HCT116 (cell line): ENCODE results near the gene TOLLIP. TPM values are rescaled to one million over a fixed set of nuclear protein-coding genes. Genes with fewer than 3 reads are reported as not detected.

Experiments used
- ATAC-seq: fragments of 200-7000 bp; cut with Tn5 transposase; 2 replicates; pipeline ENCODE4 v1.9.1; 2020; ENCODE audit warnings: mild to moderate bottlenecking, moderate library complexity
- BruUV-seq: library from RNA; stranded (reverse); fragments of 400-500 nt; replicated peaks from 2 replicates; lab custom pipeline; 2021; lab: Mats Ljungman, UMichigan
- CTCF ChIA-PET: fragments of 300-600 bp; sonication (Branson Sonifier 250); formaldehyde crosslinking; loops from one replicate; lab custom pipeline; 2021; ENCODE audit warnings: antibody characterized with exemption; lab: Charles Lee
- POLR2A ChIA-PET: fragments of 300-600, 350-600 bp; sonication (Branson Sonifier 250); formaldehyde crosslinking; loops from one replicate; lab custom pipeline; 2021; ENCODE audit warnings: antibody characterized with exemption; lab: Charles Lee
- RAD21 ChIA-PET, 2 experiments: fragments of 300-600 bp; sonication (Branson Sonifier 250); formaldehyde crosslinking; loops; one replicate each; lab custom pipeline; 2023; ENCODE audit warnings: low total read pairs in 2 of 2; ENCODE audit not compliant: uncharacterized antibody in 2 of 2, unreplicated experiment in 2 of 2, low non-redundant PET in 1 of 2; lab: Charles Lee
- DNase-seq: peaks from one replicate; pipeline ENCODE4 v3.0.0-alpha.2; 2010; ENCODE audit warnings: low read depth, low spot score
- H2AFZ ChIP-seq: fragments of 200-600 bp; shearing (Covaris generic), sonication (generic); 2 replicates; pipeline ENCODE4 v1.6.1; 2017; ENCODE audit warnings: low read depth, mixed run types, mixed read lengths, antibody characterized with exemption, low read length; ENCODE audit not compliant: poor library complexity, severe bottlenecking
- H3K27ac ChIP-seq: 2 replicates; pipeline ENCODE4 v1.5.1; 2012; ENCODE audit warnings: low read depth, low read length
- H3K27me3 ChIP-seq: fragments of 200-600 bp; sonication (generic); 2 replicates; pipeline ENCODE4 v1.6.1; 2016; ENCODE audit warnings: mixed run types, low read length, mixed read lengths; ENCODE audit not compliant: insufficient read depth
- H3K36me3 ChIP-seq, 2 experiments: fragments of 200-500 bp in 1 of 2; fragments of 200-600 bp in 1 of 2; sonication (Bioruptor generic) in 1 of 2; sonication (generic) in 1 of 2; 2 replicates each; pipeline versions ENCODE4 v1.5.1 to v1.6.1; 2014 to 2016; ENCODE audit warnings: low read length in 2 of 2, inconsistent platforms in 1 of 2, mixed read lengths in 1 of 2, mixed run types in 1 of 2; ENCODE audit not compliant: insufficient read depth in 2 of 2, control insufficient read depth in 1 of 2
- H3K4me1 ChIP-seq, 2 experiments: fragments of 200-600 bp in 1 of 2; sonication (generic) in 1 of 2; 2 replicates each; pipeline versions ENCODE4 v1.5.1 to v1.6.1; 2012 to 2017; ENCODE audit warnings: low read length in 2 of 2, inconsistent platforms in 1 of 2, mild to moderate bottlenecking in 1 of 2, mixed read lengths in 1 of 2, mixed run types in 1 of 2, moderate library complexity in 1 of 2; ENCODE audit not compliant: insufficient read depth in 2 of 2, control insufficient read depth in 1 of 2
- H3K4me2 ChIP-seq: fragments of 200-600 bp; sonication (generic); 2 replicates; pipeline ENCODE4 v1.6.1; 2017; ENCODE audit warnings: mixed run types, low read length, mixed read lengths
- H3K4me3 ChIP-seq, 2 experiments: fragments of 200-600 bp in 1 of 2; sonication (generic) in 1 of 2; replicated peaks in 1 of 2; 2 replicates each; pipeline ENCODE4 v1.5.1; 2011 to 2016; ENCODE audit warnings: low read length in 2 of 2, control low read depth in 1 of 2, low read depth in 1 of 2, mild to moderate bottlenecking in 1 of 2, mixed read lengths in 1 of 2, mixed run types in 1 of 2
- H3K79me2 ChIP-seq: fragments of 200-600 bp; sonication (generic); 2 replicates; pipeline ENCODE4 v1.6.1; 2017; ENCODE audit warnings: mild to moderate bottlenecking, mixed run types, low read length, moderate library complexity, mixed read lengths; ENCODE audit not compliant: insufficient read depth
- H3K9ac ChIP-seq: fragments of 200-600 bp; sonication (generic); 2 replicates; pipeline ENCODE4 v1.6.1; 2016; ENCODE audit warnings: low read length, mixed read lengths
- H3K9me2 ChIP-seq: fragments of 200-600 bp; sonication (generic), shearing (Covaris generic); 2 replicates; pipeline ENCODE4 v1.6.1; 2017; ENCODE audit warnings: mixed run types, mild to moderate bottlenecking, moderate library complexity; ENCODE audit not compliant: insufficient read depth
- H3K9me3 ChIP-seq, 2 experiments: fragments of 200-500 bp in 1 of 2; fragments of 200-600 bp in 1 of 2; sonication (Bioruptor generic) in 1 of 2; sonication (generic) in 1 of 2; 2 replicates each; pipeline ENCODE4 v1.6.1; 2014 to 2017; ENCODE audit warnings: low read length in 2 of 2, mixed read lengths in 2 of 2, inconsistent platforms in 1 of 2, low read depth in 1 of 2, mild to moderate bottlenecking in 1 of 2, mixed run types in 1 of 2, moderate library complexity in 1 of 2; ENCODE audit not compliant: control insufficient read depth in 1 of 2, insufficient read depth in 1 of 2
- H4K20me1 ChIP-seq: fragments of 200-600 bp; sonication (generic), shearing (Covaris generic); 2 replicates; pipeline ENCODE4 v1.6.1; 2017; ENCODE audit warnings: mixed run types, mild to moderate bottlenecking, moderate library complexity; ENCODE audit not compliant: insufficient read depth
- CBX3 ChIP-seq: IDR thresholded peaks from 2 replicates; pipeline ENCODE4 v1.6.1; 2012; ENCODE audit warnings: low read depth
- CEBPB ChIP-seq: IDR thresholded peaks from 2 replicates; pipeline ENCODE4 v1.6.1; 2012; ENCODE audit warnings: low read depth
- EGR1 ChIP-seq: IDR thresholded peaks from 2 replicates; pipeline ENCODE4 v1.6.1; 2012; ENCODE audit warnings: low read depth
- ELF1 ChIP-seq: IDR thresholded peaks from 2 replicates; pipeline ENCODE4 v1.6.1; 2012; ENCODE audit warnings: low read depth, borderline replicate concordance
- SIN3A ChIP-seq: IDR thresholded peaks from 2 replicates; pipeline ENCODE4 v1.6.1; 2012; ENCODE audit warnings: low read depth
- SP1 ChIP-seq: IDR thresholded peaks from 2 replicates; pipeline ENCODE4 v1.6.1; 2012; ENCODE audit warnings: low read depth
- SRF ChIP-seq: IDR thresholded peaks from 2 replicates; pipeline ENCODE4 v1.6.1; 2012; ENCODE audit warnings: low read depth
- TCF7L2 ChIP-seq: IDR thresholded peaks from 2 replicates; pipeline ENCODE4 v1.7.0; 2011; ENCODE audit warnings: borderline replicate concordance, inconsistent platforms; ENCODE audit not compliant: insufficient read depth, insufficient read length; ENCODE audit errors: extremely low read depth
- YY1 ChIP-seq: IDR thresholded peaks from 2 replicates; pipeline ENCODE4 v1.6.1; 2011; ENCODE audit warnings: low read length, low read depth, moderate library complexity, mild to moderate bottlenecking; ENCODE audit not compliant: insufficient replicate concordance; ENCODE audit errors: extremely low read depth
- ZFX ChIP-seq: fragments of 450-650 bp; IDR thresholded peaks from 2 replicates; pipeline ENCODE4 v1.6.1; 2017
- ZNF274 ChIP-seq: fragments of 200-500 bp; sonication (Bioruptor generic); IDR thresholded peaks from 2 replicates; pipeline ENCODE4 v1.6.1; 2014; ENCODE audit warnings: mild to moderate bottlenecking, low read depth, low read length, inconsistent platforms
- intact Hi-C: fragments of 100-400 bp; cut with micrococcal nuclease; formaldehyde crosslinking; loops from 2 replicates; pipeline ENCODE4 v1.10.0; 2022
- total RNA-seq: library from RNA; stranded (reverse); gene quantifications from one replicate; pipeline ENCODE4 v1.2.1, GENCODE V29; 2021; ENCODE audit not compliant: unreplicated experiment
- TF ChIP-seq, protein P1 (sequence below): IDR thresholded peaks from 2 replicates; pipeline ENCODE4 v1.6.1; 2011; ENCODE audit warnings: mild to moderate bottlenecking, low read length, moderate library complexity; ENCODE audit not compliant: insufficient replicate concordance; ENCODE audit errors: extremely low read depth
- TF ChIP-seq, protein P2 (sequence below): IDR thresholded peaks from 2 replicates; pipeline ENCODE4 v1.6.1; 2012; ENCODE audit warnings: low read depth
- TF ChIP-seq, protein P3 (sequence below), 3 experiments: fragments of 200-600 bp in 1 of 3; sonication (generic) in 1 of 3; IDR thresholded peaks in 2 of 3; conservative IDR thresholded peaks in 1 of 3; 2 replicates each; pipeline ENCODE4 v1.5.1; 2012 to 2017; ENCODE audit warnings: low read depth in 2 of 3, low read length in 2 of 3, antibody characterized with exemption in 1 of 3, borderline replicate concordance in 1 of 3, control low read depth in 1 of 3, mild to moderate bottlenecking in 1 of 3, mixed read lengths in 1 of 3, mixed run types in 1 of 3, moderate library complexity in 1 of 3; ENCODE audit not compliant: insufficient read depth in 1 of 3

TOLLIP gene
- total RNA-seq, 1 experiment from 2014 or later = 28.5 TPM

DNA sequence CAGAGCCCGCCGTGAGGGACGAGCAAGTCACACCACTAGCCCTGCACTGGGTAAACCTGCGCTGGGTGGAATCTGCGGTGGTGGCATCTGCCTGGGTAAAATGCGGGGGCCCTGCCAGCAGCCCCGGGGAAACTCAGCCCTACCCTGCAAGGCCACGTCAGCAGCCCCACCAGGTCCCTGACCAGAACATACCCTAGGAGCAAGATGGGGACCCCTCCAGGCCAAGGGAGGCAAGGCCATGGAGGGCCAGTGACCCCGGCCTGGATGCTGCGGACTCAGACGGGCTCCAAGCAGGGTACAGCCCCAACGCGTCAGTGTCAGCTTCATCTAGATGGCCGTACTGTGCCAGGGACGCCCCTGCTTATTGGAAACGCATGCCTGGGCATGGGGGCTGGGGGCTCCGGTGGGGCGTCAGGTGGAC is 26.3 kb downstream of the TOLLIP start (continued):
- TF ChIP-seq, protein P1, sequence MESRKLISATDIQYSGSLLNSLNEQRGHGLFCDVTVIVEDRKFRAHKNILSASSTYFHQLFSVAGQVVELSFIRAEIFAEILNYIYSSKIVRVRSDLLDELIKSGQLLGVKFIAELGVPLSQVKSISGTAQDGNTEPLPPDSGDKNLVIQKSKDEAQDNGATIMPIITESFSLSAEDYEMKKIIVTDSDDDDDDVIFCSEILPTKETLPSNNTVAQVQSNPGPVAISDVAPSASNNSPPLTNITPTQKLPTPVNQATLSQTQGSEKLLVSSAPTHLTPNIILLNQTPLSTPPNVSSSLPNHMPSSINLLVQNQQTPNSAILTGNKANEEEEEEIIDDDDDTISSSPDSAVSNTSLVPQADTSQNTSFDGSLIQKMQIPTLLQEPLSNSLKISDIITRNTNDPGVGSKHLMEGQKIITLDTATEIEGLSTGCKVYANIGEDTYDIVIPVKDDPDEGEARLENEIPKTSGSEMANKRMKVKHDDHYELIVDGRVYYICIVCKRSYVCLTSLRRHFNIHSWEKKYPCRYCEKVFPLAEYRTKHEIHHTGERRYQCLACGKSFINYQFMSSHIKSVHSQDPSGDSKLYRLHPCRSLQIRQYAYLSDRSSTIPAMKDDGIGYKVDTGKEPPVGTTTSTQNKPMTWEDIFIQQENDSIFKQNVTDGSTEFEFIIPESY = no peak
- TF ChIP-seq ELF1 (no peak), SRF (no peak), TCF7L2 (no peak), SP1 (no peak), CEBPB (no peak), SIN3A (no peak), EGR1 (no peak), YY1 (no peak), ZFX (no peak)
- TF ChIP-seq, protein P2, sequence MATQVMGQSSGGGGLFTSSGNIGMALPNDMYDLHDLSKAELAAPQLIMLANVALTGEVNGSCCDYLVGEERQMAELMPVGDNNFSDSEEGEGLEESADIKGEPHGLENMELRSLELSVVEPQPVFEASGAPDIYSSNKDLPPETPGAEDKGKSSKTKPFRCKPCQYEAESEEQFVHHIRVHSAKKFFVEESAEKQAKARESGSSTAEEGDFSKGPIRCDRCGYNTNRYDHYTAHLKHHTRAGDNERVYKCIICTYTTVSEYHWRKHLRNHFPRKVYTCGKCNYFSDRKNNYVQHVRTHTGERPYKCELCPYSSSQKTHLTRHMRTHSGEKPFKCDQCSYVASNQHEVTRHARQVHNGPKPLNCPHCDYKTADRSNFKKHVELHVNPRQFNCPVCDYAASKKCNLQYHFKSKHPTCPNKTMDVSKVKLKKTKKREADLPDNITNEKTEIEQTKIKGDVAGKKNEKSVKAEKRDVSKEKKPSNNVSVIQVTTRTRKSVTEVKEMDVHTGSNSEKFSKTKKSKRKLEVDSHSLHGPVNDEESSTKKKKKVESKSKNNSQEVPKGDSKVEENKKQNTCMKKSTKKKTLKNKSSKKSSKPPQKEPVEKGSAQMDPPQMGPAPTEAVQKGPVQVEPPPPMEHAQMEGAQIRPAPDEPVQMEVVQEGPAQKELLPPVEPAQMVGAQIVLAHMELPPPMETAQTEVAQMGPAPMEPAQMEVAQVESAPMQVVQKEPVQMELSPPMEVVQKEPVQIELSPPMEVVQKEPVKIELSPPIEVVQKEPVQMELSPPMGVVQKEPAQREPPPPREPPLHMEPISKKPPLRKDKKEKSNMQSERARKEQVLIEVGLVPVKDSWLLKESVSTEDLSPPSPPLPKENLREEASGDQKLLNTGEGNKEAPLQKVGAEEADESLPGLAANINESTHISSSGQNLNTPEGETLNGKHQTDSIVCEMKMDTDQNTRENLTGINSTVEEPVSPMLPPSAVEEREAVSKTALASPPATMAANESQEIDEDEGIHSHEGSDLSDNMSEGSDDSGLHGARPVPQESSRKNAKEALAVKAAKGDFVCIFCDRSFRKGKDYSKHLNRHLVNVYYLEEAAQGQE = no peak

DNA sequence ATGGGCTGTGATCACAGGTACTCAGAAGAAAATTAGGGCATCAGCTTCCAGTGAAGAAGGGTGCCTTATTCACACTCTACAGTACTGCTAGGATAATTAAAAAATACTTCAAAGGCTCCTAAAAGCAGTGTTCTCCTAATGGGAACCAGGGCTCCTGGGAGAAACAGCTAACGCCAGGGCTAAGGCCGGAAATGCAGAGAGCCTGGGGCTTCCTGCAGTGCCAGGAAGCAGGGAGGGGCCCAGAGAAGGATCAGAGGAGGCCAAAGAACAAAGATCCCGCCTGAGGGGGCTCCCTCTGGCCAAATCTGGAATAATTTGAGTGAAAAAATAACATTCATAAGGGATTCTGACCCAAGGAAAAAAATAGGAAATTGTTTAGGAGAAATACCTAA is 27.5 kb downstream of the TOLLIP start:
- RAD21 ChIA-PET = no interaction called here
- no peak for ATAC-seq
- POLR2A ChIA-PET = no interaction called here
- Histone ChIP-seq H3K36me3 (no peaks in the 10 kb centered on the region), H3K4me3 (no peak overlapping the region), H3K27ac (no peak overlapping the region), H3K4me2 (no peak overlapping the region), H3K27me3 (no peaks in the 10 kb centered on the region), H3K9me3 (no peaks in the 10 kb centered on the region), H3K9ac (no peak overlapping the region), H4K20me1 (no peaks in the 10 kb centered on the region), H2AFZ (no peak overlapping the region), H3K79me2 (no peaks in the 10 kb centered on the region), H3K4me1 (no peaks in the 10 kb centered on the region), H3K9me2 (no peaks in the 10 kb centered on the region)
- intact Hi-C loops = no loop called here
- TF ChIP-seq, protein P3, sequence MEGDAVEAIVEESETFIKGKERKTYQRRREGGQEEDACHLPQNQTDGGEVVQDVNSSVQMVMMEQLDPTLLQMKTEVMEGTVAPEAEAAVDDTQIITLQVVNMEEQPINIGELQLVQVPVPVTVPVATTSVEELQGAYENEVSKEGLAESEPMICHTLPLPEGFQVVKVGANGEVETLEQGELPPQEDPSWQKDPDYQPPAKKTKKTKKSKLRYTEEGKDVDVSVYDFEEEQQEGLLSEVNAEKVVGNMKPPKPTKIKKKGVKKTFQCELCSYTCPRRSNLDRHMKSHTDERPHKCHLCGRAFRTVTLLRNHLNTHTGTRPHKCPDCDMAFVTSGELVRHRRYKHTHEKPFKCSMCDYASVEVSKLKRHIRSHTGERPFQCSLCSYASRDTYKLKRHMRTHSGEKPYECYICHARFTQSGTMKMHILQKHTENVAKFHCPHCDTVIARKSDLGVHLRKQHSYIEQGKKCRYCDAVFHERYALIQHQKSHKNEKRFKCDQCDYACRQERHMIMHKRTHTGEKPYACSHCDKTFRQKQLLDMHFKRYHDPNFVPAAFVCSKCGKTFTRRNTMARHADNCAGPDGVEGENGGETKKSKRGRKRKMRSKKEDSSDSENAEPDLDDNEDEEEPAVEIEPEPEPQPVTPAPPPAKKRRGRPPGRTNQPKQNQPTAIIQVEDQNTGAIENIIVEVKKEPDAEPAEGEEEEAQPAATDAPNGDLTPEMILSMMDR (IDR thresholded peaks at IDR 0.05 in 2 of 3, conservative IDR thresholded peaks at IDR 0.05 in 1 of 3; ENCODE audit: borderline replicate concordance in 1 of 3, insufficient read depth in 1 of 3, low read depth in 2 of 3, low read length in 2 of 3) = no peak
- TF ChIP-seq CBX3 (no peak), ELF1 (no peak), ZNF274 (no peak), SIN3A (no peak), CEBPB (no peak), SRF (no peak)
- no peak for DNase-seq
- BruUV-seq = no TSS peak
- CTCF ChIA-PET = no interaction called here
